Spleen (tissue), 7 donors: ENCODE measurements around the gene MAP3K14.

Experiments used
- CTCF ChIP-seq, 11 experiments: fragments of 200-600 bp in 7 of 11; fragments of 450-650 bp in 4 of 11; sonication (generic) in 4 of 11; IDR thresholded peaks in 8 of 11; conservative IDR thresholded peaks in 3 of 11; 1 replicate in 7 of 11; 2 replicates in 4 of 11; pipeline versions ENCODE4 v1.4.0 to v1.8.0; 2016 to 2021; ENCODE audit warnings: antibody characterized with exemption in 11 of 11, inconsistent platforms in 4 of 11, mild to moderate bottlenecking in 1 of 11
- POLR2A ChIP-seq, 3 donors: fragments of 450-650 bp; IDR thresholded peaks; one replicate each; pipeline ENCODE4 v1.5.1; 2017; ENCODE audit warnings: antibody characterized with exemption in 3 of 3, mild to moderate bottlenecking in 1 of 3
- POLR2AphosphoS5 ChIP-seq, 3 donors: sonication (generic); formaldehyde crosslinking; IDR thresholded peaks; one replicate each; pipeline ENCODE4 v1.5.1; 2017; ENCODE audit warnings: antibody characterized with exemption in 3 of 3
- donor health status: DM: no; HTN: no; CAD: no; lungs with moderate emphysema.
- donor health status: DM: no; HTN: no; CAD: no.
- donor health status: DM: no; HTN: no; CAD: no.

GRCh38 chr17:45260204-45260783, 56.5 kb downstream of the MAP3K14 start:
- TF ChIP-seq POLR2AphosphoS5 (IDR thresholded peaks at IDR 0.05) (no peak), CTCF (IDR thresholded peaks at IDR 0.05 in 8 of 11, conservative IDR thresholded peaks at IDR 0.05 in 3 of 11) (no peak), POLR2A (IDR thresholded peaks at IDR 0.05) (no peak)
